Kidney (tissue), 14 donors: ENCODE measurements around the gene CYB5R3. TPM values are rescaled to one million over a fixed set of nuclear protein-coding genes. Genes with fewer than 3 reads are reported as not detected.

Source experiments
- DNase-seq, 5 donors: peaks; one replicate each; pipeline ENCODE4 v3.0.0-alpha.2; 2013 to 2020
- FAIRE-seq: peaks from 2 replicates; lab custom pipeline; 2012; peaks lifted over from hg19 to GRCh38; lab: Jason Lieb, UNC
- H3K27ac ChIP-seq, 2 donors: one replicate each; pipeline ENCODE4 v1.7.0; 2013; ENCODE audit warnings: low read depth in 2 of 2, low read length in 2 of 2, inconsistent platforms in 1 of 2
- H3K27me3 ChIP-seq: one replicate; pipeline ENCODE4 v1.7.1; 2013; ENCODE audit warnings: low read length, inconsistent platforms; ENCODE audit not compliant: control insufficient read depth, insufficient read depth
- H3K36me3 ChIP-seq, 3 donors: one replicate each; pipeline versions ENCODE4 v1.7.0 to v1.7.1; 2013; ENCODE audit warnings: low read length in 3 of 3, control low read depth in 1 of 3, inconsistent platforms in 1 of 3; ENCODE audit not compliant: insufficient read depth in 3 of 3, control insufficient read depth in 2 of 3
- H3K4me1 ChIP-seq, 3 donors: one replicate each; pipeline versions ENCODE4 v1.7.0 to v1.7.1; 2013; ENCODE audit warnings: low read length in 3 of 3, inconsistent platforms in 1 of 3, low read depth in 1 of 3; ENCODE audit not compliant: control insufficient read depth in 2 of 3, insufficient read depth in 2 of 3
- H3K4me3 ChIP-seq, 3 donors: one replicate each; pipeline versions ENCODE4 v1.7.0 to v1.8.1; 2013; ENCODE audit warnings: low read length in 3 of 3, control low read depth in 1 of 3, inconsistent platforms in 1 of 3
- H3K9ac ChIP-seq, 3 donors: one replicate each; pipeline versions ENCODE4 v1.7.0 to v1.7.1; 2013; ENCODE audit warnings: low read length in 3 of 3, control low read depth in 1 of 3, inconsistent platforms in 1 of 3
- H3K9me3 ChIP-seq, 3 donors: one replicate each; pipeline versions ENCODE4 v1.7.0 to v1.7.1; 2013; ENCODE audit warnings: low read length in 3 of 3, control low read depth in 1 of 3, inconsistent platforms in 1 of 3; ENCODE audit not compliant: control insufficient read depth in 2 of 3, insufficient read depth in 1 of 3
- CTCF ChIP-seq: IDR thresholded peaks from 3 replicates; pipeline ENCODE4 v1.5.1; 2012; ENCODE audit warnings: mild to moderate bottlenecking, moderate library complexity, borderline replicate concordance; ENCODE audit not compliant: insufficient read depth; ENCODE audit errors: extremely low read depth
- intact Hi-C: fragments of 100-400 bp; cut with DNase I; formaldehyde crosslinking; loops from one replicate; pipeline ENCODE4 v1.11.1; 2022
- polyA plus RNA-seq: library from polyadenylated mRNA; stranded (reverse); fragments of 350-450 nt; fragmentation: Illumina TruSeq; extraction: RNeasy Lipid Tissue Mini Kit (QIAGEN cat#74804); gene quantifications from one replicate; pipeline ENCODE4 v1.2.3, GENCODE V29; 2014; ENCODE audit warnings: low read depth, low replicate concordance; ENCODE audit not compliant: insufficient read depth
- total RNA-seq: library from RNA; stranded (reverse); fragmentation: NEBNext Ultra II Directional; extraction: Animal tissue kit (Norgen Biotek cat#: 25700); gene quantifications from one replicate; pipeline ENCODE4 v1.2.1, GENCODE V29; 2021
- donor health status: control.
- donor health status: control.
- donor health status: control.
- donor health status: control.
- donor health status: control.
- donor health status: DM: yes; HTN: yes; CAD: no.
- donor health status: Normal renal cell carcinoma (clear cell type).

The CYB5R3 gene
- total and polyA plus RNA-seq, 2 donors from 2014 or later = 287 to 426 TPM

- intact Hi-C loops = no loop called here
- TF ChIP-seq CTCF = no peak
- H3K27me3 ChIP-seq = no peaks in the 10 kb centered on the region
- no peak overlapping the region for H3K9ac ChIP-seq
- peaks cover 3 to 22% (median 21%) of the 10 kb centered on the region in 3 donors for H3K4me1 ChIP-seq
- H3K27ac ChIP-seq = no peak overlapping the region
- no peak overlapping the region for H3K4me3 ChIP-seq
- FAIRE-seq = no peak
- H3K36me3 ChIP-seq = no peaks in the 10 kb centered on the region
- DNase-seq = no peak
- H3K9me3 ChIP-seq = no peaks in the 10 kb centered on the region
Measured at GRCh38 chr22:42651134-42651533, 1.9 kb upstream of the CYB5R3 start.

DNA sequence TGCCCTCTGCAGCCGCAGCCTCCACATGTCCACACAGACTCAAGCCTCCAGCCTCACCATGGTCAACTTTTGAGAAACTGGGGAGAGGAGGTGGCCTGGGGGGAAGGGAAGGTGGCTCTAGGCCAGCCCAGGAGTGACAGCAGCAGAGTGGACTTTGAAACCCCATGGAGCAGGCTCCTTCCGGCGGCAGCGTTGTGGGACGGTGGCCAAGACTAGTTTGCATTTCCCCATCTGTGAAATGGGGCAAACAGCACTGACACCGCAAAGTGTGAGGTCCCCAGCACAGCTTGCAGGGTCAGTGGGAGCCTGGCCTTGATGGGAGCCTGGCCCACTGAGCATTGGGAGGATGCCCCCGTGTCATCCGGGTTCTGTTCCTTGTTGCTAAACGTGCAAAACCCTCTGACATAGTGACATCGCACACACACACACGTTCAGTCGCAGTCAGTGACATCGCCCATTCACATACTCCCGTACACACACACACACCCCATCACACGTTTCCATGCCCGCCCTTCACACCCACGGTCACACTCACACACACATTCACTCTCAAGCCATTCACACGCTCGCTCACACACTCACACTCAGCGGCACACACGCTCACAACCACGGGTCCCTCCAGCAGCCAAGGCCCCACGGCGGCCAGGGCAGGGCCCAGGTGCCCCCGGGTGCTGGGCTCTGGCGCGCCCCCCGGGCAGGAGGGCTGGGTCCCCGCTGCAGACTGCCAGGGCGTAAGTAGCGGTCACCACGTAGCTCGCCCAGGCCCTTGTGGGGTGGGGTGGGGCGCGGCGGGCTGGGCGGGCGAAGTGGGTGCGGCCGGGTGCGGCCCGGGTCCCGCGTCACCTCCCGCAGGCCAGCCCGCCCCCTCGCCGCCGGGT lies 585 bp downstream of the CYB5R3 start:
- Histone ChIP-seq H3K9ac (peak overlapping the region; percentile 80 to 99 (median 98)), H3K27ac (peak overlapping the region; percentile 81 to 92), H3K4me1 (peaks cover 3 to 46% (median 44%) of the 10 kb centered on the region in 3 donors), H3K36me3 (no peaks in the 10 kb centered on the region), H3K27me3 (no peaks in the 10 kb centered on the region), H3K4me3 (peak overlapping the region; percentile 66 to 100 (median 97)), H3K9me3 (no peaks in the 10 kb centered on the region)
- intact Hi-C loops = no loop called here
- no peak for TF ChIP-seq CTCF
- FAIRE-seq (no peak), DNase-seq (peak in 4 of 5 donors; percentile 35 to 87 (median 56))

GRCh38 chr22:42648017-42648367 lies 1.2 kb downstream of the CYB5R3 start:
- DNase-seq (no peak), FAIRE-seq (no peak)
- H3K9me3 ChIP-seq = no peaks in the 10 kb centered on the region
- TF ChIP-seq CTCF = no peak
- peak overlapping the region in 1 of 3 donors; percentile 98 for H3K9ac ChIP-seq
- intact Hi-C loops = no loop called here
- peak overlapping the region; percentile 81 to 92 for H3K27ac ChIP-seq
- no peaks in the 10 kb centered on the region for H3K27me3 ChIP-seq
- H3K4me1 ChIP-seq = peaks cover 3 to 50% (median 45%) of the 10 kb centered on the region in 3 donors
- no peaks in the 10 kb centered on the region for H3K36me3 ChIP-seq
- H3K4me3 ChIP-seq = peak overlapping the region; percentile 66 to 100 (median 97)
